Activated T-cell treated with anti-CD3 and anti-CD28 coated beads for 24 hours (primary cell): ENCODE data around the gene MS4A6A.

ENCODE experiments used
- DNase-seq: peaks from one replicate; pipeline ENCODE4 v3.0.0-alpha.2; 2020; ENCODE audit warnings: low read depth

The MS4A6A gene

GRCh38 chr11:60128376-60128775 lies 54.5 kb downstream of the MS4A6A start:
- no peak for DNase-seq

GRCh38 chr11:60127311-60127811 lies 55.5 kb downstream of the MS4A6A start:
- no peak for DNase-seq

- no peak for DNase-seq
Observed at GRCh38 chr11:60125956-60126585, 56.8 kb downstream of the MS4A6A start.

- no peak for DNase-seq
Observed at GRCh38 chr11:60124802-60125432, 58.0 kb downstream of the MS4A6A start.
